Keratinocyte (primary cell): ENCODE measurements around the gene ITGA3. TPM values are rescaled to one million over a fixed set of nuclear protein-coding genes. Genes with fewer than 3 reads are reported as not detected.

Experiments
- DNase-seq: peaks from one replicate; pipeline ENCODE4 v3.0.0-alpha.2; 2011; ENCODE audit warnings: low read depth, missing footprints, low spot score
- FAIRE-seq: peaks from 2 replicates; lab custom pipeline; 2011; peaks lifted over from hg19 to GRCh38; lab: Jason Lieb, UNC
- H2AFZ ChIP-seq: 2 replicates; pipeline ENCODE4 v1.6.0; 2012; ENCODE audit warnings: low read length, control low read depth, inconsistent platforms; ENCODE audit not compliant: control insufficient read depth
- H3K27ac ChIP-seq: 2 replicates; pipeline ENCODE4 v1.5.1; 2011; ENCODE audit warnings: low read length; ENCODE audit not compliant: control insufficient read depth, insufficient read depth
- H3K27me3 ChIP-seq: 3 replicates; pipeline ENCODE4 v1.6.0; 2011; ENCODE audit warnings: low read length; ENCODE audit not compliant: control insufficient read depth, insufficient read depth; ENCODE audit errors: extremely low read depth
- H3K36me3 ChIP-seq, 2 experiments: 2 replicates in 1 of 2; 3 replicates in 1 of 2; pipeline ENCODE4 v1.5.1; 2011; ENCODE audit warnings: low read length in 2 of 2, mild to moderate bottlenecking in 1 of 2; ENCODE audit not compliant: control insufficient read depth in 2 of 2, insufficient read depth in 2 of 2; ENCODE audit errors: extremely low read depth in 1 of 2
- H3K4me1 ChIP-seq: 3 replicates; pipeline ENCODE4 v1.5.1; 2011; ENCODE audit warnings: low read length; ENCODE audit not compliant: control insufficient read depth, insufficient read depth; ENCODE audit errors: extremely low read depth
- H3K4me2 ChIP-seq: 3 replicates; pipeline ENCODE4 v1.6.0; 2011; ENCODE audit warnings: low read depth, low read length; ENCODE audit not compliant: control insufficient read depth, insufficient read depth; ENCODE audit errors: extremely low read depth
- H3K4me3 ChIP-seq, 3 experiments: fragments of 200-600 bp in 1 of 3; sonication (generic) in 1 of 3; 2 replicates in 2 of 3; 3 replicates in 1 of 3; pipeline ENCODE4 v1.5.1; 2011 to 2016; ENCODE audit warnings: low read length in 3 of 3, mild to moderate bottlenecking in 3 of 3, control low read depth in 2 of 3, inconsistent platforms in 1 of 3, low read depth in 1 of 3, mixed read lengths in 1 of 3, mixed run types in 1 of 3, moderate library complexity in 1 of 3; ENCODE audit not compliant: control insufficient read depth in 2 of 3, insufficient read depth in 2 of 3; ENCODE audit errors: extremely low read depth in 1 of 3
- H3K79me2 ChIP-seq: 2 replicates; pipeline ENCODE4 v1.6.0; 2012; ENCODE audit warnings: low read length; ENCODE audit not compliant: control insufficient read depth, insufficient read depth
- H3K9ac ChIP-seq: 3 replicates; pipeline ENCODE4 v1.6.0; 2011; ENCODE audit warnings: low read length; ENCODE audit not compliant: control insufficient read depth, insufficient read depth; ENCODE audit errors: extremely low read depth
- H3K9me1 ChIP-seq: 3 replicates; pipeline ENCODE4 v1.6.0; 2011; ENCODE audit warnings: low read length; ENCODE audit not compliant: control insufficient read depth, insufficient read depth; ENCODE audit errors: extremely low read depth
- H3K9me3 ChIP-seq: 2 replicates; pipeline ENCODE4 v1.5.1; 2012; ENCODE audit warnings: low read depth, low read length; ENCODE audit not compliant: control insufficient read depth
- H4K20me1 ChIP-seq: 3 replicates; pipeline ENCODE4 v1.6.0; 2011; ENCODE audit warnings: low read length; ENCODE audit not compliant: control insufficient read depth, insufficient read depth; ENCODE audit errors: extremely low read depth
- CTCF ChIP-seq, 3 experiments: IDR thresholded peaks in 1 of 3; conservative IDR thresholded peaks in 1 of 3; optimal IDR thresholded peaks in 1 of 3; 2 replicates in 2 of 3; 3 replicates in 1 of 3; pipeline versions ENCODE3 to v1.5.1; 2011; ENCODE audit warnings: low read length in 3 of 3, mild to moderate bottlenecking in 3 of 3, moderate library complexity in 2 of 3, control low read depth in 1 of 3, inconsistent platforms in 1 of 3; ENCODE audit not compliant: insufficient read depth in 2 of 3; ENCODE audit errors: extremely low read depth in 1 of 3
- EZH2 ChIP-seq: IDR thresholded peaks from one replicate; pipeline ENCODE4 v1.6.1; 2012; ENCODE audit warnings: inconsistent platforms, mild to moderate bottlenecking, low read length, moderate library complexity
- dilution Hi-C: fragments of 300-500 bp; cut with MboI; formaldehyde crosslinking; loops from one replicate; pipeline ENCODE4 v1.7.0; 2020; ENCODE audit warnings: low sequenced_read_pairs; ENCODE audit not compliant: extremely low pct_ligation_motif_present
- polyA plus RNA-seq, 5 experiments: library from polyadenylated mRNA; depleted of rRNA in 3 of 5; stranded (reverse) in 3 of 5; stranded (forward) in 1 of 5; unstranded in 1 of 5; fragments of >200 nt; gene quantifications; 1 replicate in 1 of 5; 2 replicates in 3 of 5; 3 replicates in 1 of 5; pipeline versions ENCODE4 v1.2.1 to v1.2.3, GENCODE V29; 2011 to 2012; ENCODE audit warnings: missing spikeins in 2 of 5, low read depth in 1 of 5, low replicate concordance in 1 of 5

ITGA3 gene
- polyA plus RNA-seq, 1 donor (not counting 4 experiments of a cell fraction or from before 2014, with no cell fraction given): 427 TPM

DNA sequence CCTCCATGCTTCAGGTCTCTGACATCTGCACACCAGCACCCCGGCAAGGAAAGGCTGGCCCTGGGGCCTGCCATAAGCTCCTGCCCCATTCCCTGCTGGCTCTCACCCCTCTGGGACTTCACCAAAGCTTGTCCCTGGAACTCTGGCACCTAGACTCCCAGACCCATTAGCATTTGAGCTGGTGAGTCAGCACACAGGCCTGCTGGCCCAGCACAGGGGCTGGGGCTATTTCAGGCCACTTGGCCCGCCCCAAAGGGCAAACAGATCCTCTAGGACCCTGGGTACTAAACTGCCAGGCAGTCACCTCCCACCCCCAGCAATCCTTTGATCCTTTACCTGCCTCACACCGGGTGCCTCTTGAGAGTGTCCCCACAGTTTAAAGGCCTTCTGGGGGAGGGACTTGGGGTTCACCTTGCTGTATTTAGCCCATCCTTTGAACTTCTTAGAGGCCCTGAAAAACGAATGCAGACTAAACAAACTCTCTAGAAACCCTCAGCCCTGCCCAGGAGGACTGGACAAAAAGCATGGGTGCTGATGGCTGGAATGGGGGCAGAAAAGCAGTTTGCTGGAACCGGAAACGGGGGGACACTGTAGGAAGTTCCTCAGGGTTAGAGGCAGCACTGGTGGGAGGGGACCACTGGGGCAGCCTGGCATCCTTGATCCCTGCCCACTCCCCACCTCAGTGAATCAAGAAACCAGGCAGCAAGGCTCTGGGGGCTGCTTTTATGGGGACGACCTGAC is 77.3 kb downstream of the ITGA3 start:
- Histone ChIP-seq H3K4me2 (no peak overlapping the region), H3K27ac (no peak overlapping the region), H3K4me3 (no peak overlapping the region), H3K9me3 (no peaks in the 10 kb centered on the region), H3K9ac (no peak overlapping the region), H4K20me1 (no peaks in the 10 kb centered on the region), H3K4me1 (peaks cover 3% of the 10 kb centered on the region), H3K36me3 (peaks cover 26% of the 10 kb centered on the region in 2 experiments), H3K9me1 (no peaks in the 10 kb centered on the region), H2AFZ (no peak overlapping the region), H3K27me3 (peaks cover 22% of the 10 kb centered on the region), H3K79me2 (no peaks in the 10 kb centered on the region)
- no peak for DNase-seq
- dilution Hi-C loops: no loop called here
- no peak for TF ChIP-seq CTCF (optimal IDR thresholded peaks at IDR 0.05 in 1 of 3, IDR thresholded peaks at IDR 0.05 in 1 of 3, conservative IDR thresholded peaks at IDR 0.05 in 1 of 3; ENCODE audit: extremely low read depth in 1 of 3, insufficient read depth in 2 of 3, low read length in 3 of 3)
- TF ChIP-seq EZH2: no peak
- FAIRE-seq: no peak

DNA sequence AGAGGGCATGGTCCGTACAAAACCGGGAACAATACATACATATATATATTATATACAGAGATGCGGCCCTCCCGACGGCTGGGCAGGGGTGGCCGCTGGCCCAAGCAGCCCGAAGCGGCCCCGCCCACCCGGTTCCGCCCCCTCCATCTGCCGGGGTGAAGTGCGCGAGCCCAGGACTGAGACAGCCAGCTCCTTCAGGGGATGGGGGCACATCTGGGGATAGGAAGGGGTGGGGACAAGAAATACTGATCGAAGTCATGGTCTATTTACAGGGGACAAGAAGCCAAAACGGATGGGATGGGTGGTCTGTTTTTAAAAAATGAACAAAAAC is 77.8 kb downstream of the ITGA3 start:
- no peak overlapping the region for H2AFZ ChIP-seq
- H3K9me3 ChIP-seq: no peaks in the 10 kb centered on the region
- FAIRE-seq: no peak
- no peak overlapping the region for H3K27ac ChIP-seq
- dilution Hi-C loops: no loop called here
- no peaks in the 10 kb centered on the region for H4K20me1 ChIP-seq
- H3K9me1 ChIP-seq: no peaks in the 10 kb centered on the region
- no peak for TF ChIP-seq EZH2
- TF ChIP-seq CTCF (optimal IDR thresholded peaks at IDR 0.05 in 1 of 3, IDR thresholded peaks at IDR 0.05 in 1 of 3, conservative IDR thresholded peaks at IDR 0.05 in 1 of 3; ENCODE audit: extremely low read depth in 1 of 3, insufficient read depth in 2 of 3, low read length in 3 of 3): no peak
- H3K4me1 ChIP-seq: peaks cover 3% of the 10 kb centered on the region
- DNase-seq: no peak
- no peak overlapping the region for H3K4me3 ChIP-seq
- peaks cover 31% of the 10 kb centered on the region in 2 experiments for H3K36me3 ChIP-seq
- no peak overlapping the region for H3K9ac ChIP-seq
- no peak overlapping the region for H3K4me2 ChIP-seq
- no peaks in the 10 kb centered on the region for H3K79me2 ChIP-seq
- peaks cover 17% of the 10 kb centered on the region for H3K27me3 ChIP-seq
